ENCODE results near the gene SLIT3.
A peak's percentile ranks its signal among the peaks of the same experiment; 100 is the strongest.

SLIT3 gene

DNA sequence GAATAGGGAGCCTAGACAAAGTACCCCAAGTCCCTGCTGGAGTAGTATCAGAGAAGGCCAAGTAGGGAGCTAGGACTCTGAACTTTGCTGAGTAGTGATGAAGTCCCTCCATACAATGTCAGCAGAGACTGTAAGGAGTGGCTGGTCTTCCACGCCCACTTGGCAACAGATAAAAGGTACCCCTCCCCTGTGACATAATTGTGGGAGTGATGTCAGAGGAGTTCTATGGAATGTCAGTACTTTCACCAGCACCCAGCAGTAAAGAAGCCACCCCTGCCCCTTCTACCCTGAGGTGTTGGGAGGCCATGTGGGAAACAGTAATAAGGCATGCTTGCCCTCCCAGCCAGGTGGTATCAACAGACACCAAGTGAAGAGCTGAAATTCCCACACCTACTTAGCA, 143.9 kb downstream of the SLIT3 start (continued):
- TF ChIP-seq IKZF3 (tag by site-specific recombination; IDR thresholded peaks at IDR 0.05) (no peak), ZBTB21 (tag by site-specific recombination; IDR thresholded peaks at IDR 0.05) (peak; percentile 84), ZNF140 (tag by site-specific recombination; IDR thresholded peaks at IDR 0.05) (no peak), ZNF416 (tag by site-specific recombination; IDR thresholded peaks at IDR 0.05) (no peak)

DNA sequence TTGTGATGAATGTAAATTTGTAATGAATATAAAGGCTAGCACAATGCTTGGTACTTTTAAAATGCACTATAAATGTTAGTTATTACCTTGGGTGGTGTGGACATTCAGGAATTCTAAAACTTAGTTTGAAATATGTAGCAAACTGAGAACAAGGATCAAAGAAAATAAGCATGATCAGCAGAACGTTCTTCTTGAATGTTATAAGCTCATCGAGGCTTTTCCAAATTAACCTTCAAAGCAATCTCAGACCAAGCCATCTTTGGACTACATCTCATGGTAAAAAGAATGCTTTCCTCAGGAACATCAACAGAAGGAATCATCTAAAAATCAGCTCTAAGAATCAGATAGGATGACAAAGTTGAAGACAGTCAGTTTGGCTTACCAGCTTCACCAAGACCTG, 146.3 kb downstream of the SLIT3 start:
- POLR2A ChIA-PET, result no interaction called here

DNA sequence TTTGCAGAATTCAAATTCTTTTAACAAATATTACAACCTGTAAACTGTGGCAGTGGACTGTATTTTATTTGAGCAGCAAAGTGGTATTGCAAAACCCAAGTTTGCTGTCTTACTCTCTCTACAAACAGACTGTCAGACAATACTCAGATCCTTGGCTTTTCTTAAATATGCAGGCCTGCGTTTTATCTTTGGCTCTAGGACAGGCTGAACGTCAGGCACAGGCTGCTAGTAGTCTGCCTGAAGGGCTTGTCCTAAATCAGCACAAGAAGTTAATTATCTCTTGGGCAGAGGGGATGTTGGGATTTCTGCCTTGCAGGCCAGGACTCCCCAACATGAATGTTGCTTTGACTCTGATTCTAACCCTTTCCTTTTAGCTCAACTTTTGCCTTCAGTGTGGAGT, 147.5 kb downstream of the SLIT3 start:
- Histone ChIP-seq H3K27ac (ENCODE audit: extremely low read depth, low read depth, low read length) (no peak overlapping the region), H3K4me3 (ENCODE audit: low read depth, low read length) (no peak overlapping the region), H3K36me3 (ENCODE audit: control insufficient read depth in 2 of 2, insufficient read depth in 1 of 2, low read length in 2 of 2) (no peaks in the 10 kb centered on the region), H3K9me3 (ENCODE audit: control insufficient read depth, insufficient read depth, low read depth, low read length) (no peaks in the 10 kb centered on the region), H3K4me1 (ENCODE audit: control insufficient read depth, insufficient read depth, low read length) (no peaks in the 10 kb centered on the region)
- ChIA-PET POLR2A (no interaction called here), CTCF (no interaction called here)
- TF ChIP-seq ZNF155 (tag by site-specific recombination; IDR thresholded peaks at IDR 0.05), result no peak
- TF ChIP-seq ZNF529 (tag by site-specific recombination; IDR thresholded peaks at IDR 0.05; ENCODE audit: insufficient replicate concordance), result no peak
- TF ChIP-seq ZNF501 (tag by site-specific recombination; IDR thresholded peaks at IDR 0.05), result no peak
- TF ChIP-seq ZNF366 (tag by site-specific recombination; conservative IDR thresholded peaks at IDR 0.05), result no peak
- no peak for TF ChIP-seq ZNF707 (tag by site-specific recombination; IDR thresholded peaks at IDR 0.05)
- TF ChIP-seq ZNF791 (tag by site-specific recombination; IDR thresholded peaks at IDR 0.05), result no peak
- TF ChIP-seq, protein P1, sequence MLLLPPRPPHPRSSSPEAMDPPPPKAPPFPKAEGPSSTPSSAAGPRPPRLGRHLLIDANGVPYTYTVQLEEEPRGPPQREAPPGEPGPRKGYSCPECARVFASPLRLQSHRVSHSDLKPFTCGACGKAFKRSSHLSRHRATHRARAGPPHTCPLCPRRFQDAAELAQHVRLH (tag by site-specific recombination; IDR thresholded peaks at IDR 0.05), result no peak
- TF ChIP-seq TCF7L2 (IDR thresholded peaks at IDR 0.05; ENCODE audit: borderline replicate concordance, low read depth, low read length), result no peak
- no peak for TF ChIP-seq ZNF426 (tag by site-specific recombination; IDR thresholded peaks at IDR 0.05)
- TF ChIP-seq, protein P2, sequence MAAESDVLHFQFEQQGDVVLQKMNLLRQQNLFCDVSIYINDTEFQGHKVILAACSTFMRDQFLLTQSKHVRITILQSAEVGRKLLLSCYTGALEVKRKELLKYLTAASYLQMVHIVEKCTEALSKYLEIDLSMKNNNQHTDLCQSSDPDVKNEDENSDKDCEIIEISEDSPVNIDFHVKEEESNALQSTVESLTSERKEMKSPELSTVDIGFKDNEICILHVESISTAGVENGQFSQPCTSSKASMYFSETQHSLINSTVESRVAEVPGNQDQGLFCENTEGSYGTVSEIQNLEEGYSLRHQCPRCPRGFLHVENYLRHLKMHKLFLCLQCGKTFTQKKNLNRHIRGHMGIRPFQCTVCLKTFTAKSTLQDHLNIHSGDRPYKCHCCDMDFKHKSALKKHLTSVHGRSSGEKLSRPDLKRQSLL (tag by site-specific recombination; IDR thresholded peaks at IDR 0.05), result no peak
- no peak for TF ChIP-seq ZNF514 (tag by site-specific recombination; IDR thresholded peaks at IDR 0.05)
- no peak for TF ChIP-seq ZNF140 (tag by site-specific recombination; IDR thresholded peaks at IDR 0.05)
- no peak for TF ChIP-seq ZNF433 (tag by site-specific recombination; IDR thresholded peaks at IDR 0.05; ENCODE audit: low read depth)
- TF ChIP-seq ZNF624 (tag by site-specific recombination; IDR thresholded peaks at IDR 0.05), result no peak

More for the DNA sequence above, 146.3 kb downstream of the SLIT3 start:
- no peak for TF ChIP-seq ZNF530 (tag by site-specific recombination; IDR thresholded peaks at IDR 0.05; ENCODE audit: low read depth)
- TF ChIP-seq ZNF76 (tag by site-specific recombination; IDR thresholded peaks at IDR 0.05; ENCODE audit: borderline replicate concordance, low read depth), result no peak
- TF ChIP-seq ZNF174 (tag by site-specific recombination; IDR thresholded peaks at IDR 0.05), result no peak
- TF ChIP-seq ZNF292 (tag by site-specific recombination; IDR thresholded peaks at IDR 0.05; ENCODE audit: borderline replicate concordance, low read depth), result no peak
- TF ChIP-seq ZNF324 (tag by site-specific recombination; IDR thresholded peaks at IDR 0.05), result no peak
- TF ChIP-seq KLF10 (tag by site-specific recombination; IDR thresholded peaks at IDR 0.05), result no peak
- TF ChIP-seq ZFHX2 (tag by site-specific recombination; conservative IDR thresholded peaks at IDR 0.05), result no peak
- CTCF ChIA-PET, result interaction anchor here (0.6 to 0.9 kb wide), 2 partner anchors 38 to 1138 kb away, joined by 3 read pairs; no protein-coding TSS in a partner anchor
- H3K36me3 ChIP-seq (ENCODE audit: control insufficient read depth in 2 of 2, insufficient read depth in 1 of 2, low read length in 2 of 2), result no peaks in the 10 kb centered on the region
- no peak overlapping the region for H3K27ac ChIP-seq (ENCODE audit: extremely low read depth, low read depth, low read length)
- no peak overlapping the region for H3K4me3 ChIP-seq (ENCODE audit: low read depth, low read length)
- no peaks in the 10 kb centered on the region for H3K4me1 ChIP-seq (ENCODE audit: control insufficient read depth, insufficient read depth, low read length)
- no peaks in the 10 kb centered on the region for H3K9me3 ChIP-seq (ENCODE audit: control insufficient read depth, insufficient read depth, low read depth, low read length)
